ENCODE results near the gene SLC39A8.

- TF ChIP-seq CTCF (IDR thresholded peaks at IDR 0.05; ENCODE audit: low read depth, low read length) (no peak), EZH2phosphoT487 (IDR thresholded peaks at IDR 0.05; ENCODE audit: low read depth) (no peak)
Observed at GRCh38 chr4:102230194-102230593, 115.1 kb downstream of the SLC39A8 start.

Data from OCI-LY3 (cell line).